SK-N-SH (cell line): Measurements from ENCODE around the gene PSAP. TPM values are rescaled to one million over a fixed set of nuclear protein-coding genes. Genes with fewer than 3 reads are reported as not detected.

Experiments used
- CTCF ChIA-PET: fragments of 300-600, 350-600 bp; formaldehyde crosslinking; extraction: SDS; loops from one replicate; lab custom pipeline; 2021; lab: Yijun Ruan, JAX
- POLR2A ChIA-PET: fragments of 350-600 bp; sonication (Branson Sonifier 250); formaldehyde crosslinking; extraction: SDS; loops from one replicate; lab custom pipeline; 2020; ENCODE audit warnings: antibody characterized with exemption, inconsistent platforms; lab: Yijun Ruan, JAX
- DNase-seq: peaks from one replicate; pipeline ENCODE4 v3.0.0; 2012
- H2AFZ ChIP-seq: fragments of 200-600 bp; sonication (generic); 2 replicates; pipeline ENCODE4 v1.8.1; 2016; ENCODE audit warnings: antibody characterized with exemption, mild to moderate bottlenecking, low read depth
- H3F3A ChIP-seq: fragments of 200-600 bp; sonication (generic); replicated peaks from 2 replicates; pipeline ENCODE3; 2016; ENCODE audit warnings: antibody characterized with exemption, mild to moderate bottlenecking; ENCODE audit not compliant: insufficient read depth
- H3K27ac ChIP-seq, 2 experiments: fragments of 200-500 bp in 1 of 2; fragments of 200-600 bp in 1 of 2; sonication (Bioruptor generic) in 1 of 2; sonication (generic), shearing (Covaris generic) in 1 of 2; 2 replicates each; pipeline versions ENCODE4 v1.5.1 to v1.6.1; 2014 to 2016; ENCODE audit warnings: low read depth in 2 of 2, inconsistent platforms in 1 of 2, low read length in 1 of 2, mild to moderate bottlenecking in 1 of 2, mixed read lengths in 1 of 2
- H3K27me3 ChIP-seq: fragments of 200-600 bp; sonication (generic), shearing (Covaris generic); 2 replicates; pipeline ENCODE4 v1.6.1; 2016; ENCODE audit warnings: mixed run types; ENCODE audit not compliant: insufficient read depth
- H3K36me3 ChIP-seq, 2 experiments: fragments of 200-500 bp in 1 of 2; fragments of 200-600 bp in 1 of 2; sonication (Bioruptor generic) in 1 of 2; sonication (generic) in 1 of 2; replicated peaks in 1 of 2; 2 replicates each; pipeline versions ENCODE3 to v1.5.1; 2014 to 2016; ENCODE audit warnings: low read length in 1 of 2, mild to moderate bottlenecking in 1 of 2; ENCODE audit not compliant: insufficient read depth in 2 of 2, control insufficient read depth in 1 of 2
- H3K4me1 ChIP-seq, 2 experiments: fragments of 200-500 bp in 1 of 2; fragments of 200-600 bp in 1 of 2; sonication (Bioruptor generic) in 1 of 2; sonication (generic), shearing (Covaris generic) in 1 of 2; 2 replicates each; pipeline versions ENCODE4 v1.5.1 to v1.6.1; 2014 to 2016; ENCODE audit warnings: low read depth in 1 of 2, low read length in 1 of 2, mixed run types in 1 of 2; ENCODE audit not compliant: insufficient read depth in 2 of 2, control insufficient read depth in 1 of 2
- H3K4me2 ChIP-seq: fragments of 200-600 bp; sonication (generic), shearing (Covaris generic); 2 replicates; pipeline ENCODE4 v1.6.1; 2017; ENCODE audit warnings: mixed run types
- H3K4me3 ChIP-seq, 2 experiments: fragments of 200-500 bp in 1 of 2; fragments of 200-600 bp in 1 of 2; sonication (Bioruptor generic) in 1 of 2; sonication (generic), shearing (Covaris generic) in 1 of 2; 2 replicates each; pipeline versions ENCODE4 v1.5.1 to v1.8.1; 2014 to 2016; ENCODE audit warnings: low read depth in 2 of 2, inconsistent platforms in 1 of 2, low read length in 1 of 2, mild to moderate bottlenecking in 1 of 2, mixed read lengths in 1 of 2, moderate library complexity in 1 of 2
- H3K79me2 ChIP-seq: fragments of 200-600 bp; sonication (generic); 2 replicates; pipeline ENCODE4 v1.8.1; 2017; ENCODE audit warnings: mild to moderate bottlenecking; ENCODE audit not compliant: insufficient read depth
- H3K9ac ChIP-seq: fragments of 200-600 bp; sonication (generic); 2 replicates; pipeline ENCODE4 v1.6.1; 2017; ENCODE audit warnings: mixed run types
- H3K9me2 ChIP-seq: fragments of 200-600 bp; sonication (generic); 2 replicates; pipeline ENCODE4 v1.6.1; 2017; ENCODE audit warnings: mixed run types
- H3K9me3 ChIP-seq: fragments of 200-600 bp; sonication (generic); 2 replicates; pipeline ENCODE4 v1.6.1; 2017; ENCODE audit warnings: mixed run types, mild to moderate bottlenecking, moderate library complexity
- H4K20me1 ChIP-seq: fragments of 200-600 bp; sonication (generic); 2 replicates; pipeline ENCODE4 v1.6.1; 2017; ENCODE audit warnings: mild to moderate bottlenecking, mixed run types; ENCODE audit not compliant: insufficient read depth
- CTCF ChIP-seq: fragments of 200-600 bp; sonication (generic); IDR thresholded peaks from 2 replicates; pipeline ENCODE4 v1.6.1; 2017; ENCODE audit warnings: antibody characterized with exemption, mild to moderate bottlenecking, moderate library complexity
- EP300 ChIP-seq, 2 experiments: IDR thresholded peaks; 2 replicates each; pipeline versions ENCODE4 v1.4.0 to v1.6.1; 2012; ENCODE audit warnings: borderline replicate concordance in 1 of 2, low read depth in 1 of 2, low read length in 1 of 2
- FOXM1 ChIP-seq: IDR thresholded peaks from 2 replicates; pipeline ENCODE4 v1.4.0; 2012; ENCODE audit warnings: low read depth, mild to moderate bottlenecking
- GATA2 ChIP-seq: sonication (generic); formaldehyde crosslinking; IDR thresholded peaks from 2 replicates; pipeline ENCODE4 v1.5.0; 2020; ENCODE audit warnings: mild to moderate bottlenecking, missing genetic modification reagents
- MEF2A ChIP-seq: IDR thresholded peaks from 2 replicates; pipeline ENCODE4 v1.4.0; 2012; ENCODE audit warnings: low read depth, borderline replicate concordance
- MXI1 ChIP-seq: IDR thresholded peaks from 2 replicates; pipeline ENCODE4 v1.6.1; 2012; ENCODE audit warnings: mild to moderate bottlenecking, low read depth, low read length, improper control_type of control experiment
- POLR2AphosphoS5 ChIP-seq: IDR thresholded peaks from 2 replicates; pipeline ENCODE4 v1.6.1; 2012; ENCODE audit warnings: low read depth, low read length
- RFX5 ChIP-seq: IDR thresholded peaks from 2 replicates; pipeline ENCODE4 v1.6.1; 2012; ENCODE audit warnings: mild to moderate bottlenecking, improper control_type of control experiment, low read length
- SIN3A ChIP-seq: IDR thresholded peaks from 2 replicates; pipeline ENCODE4 v1.6.1; 2012; ENCODE audit warnings: low read depth, mild to moderate bottlenecking, low read length, moderate library complexity, borderline replicate concordance
- YY1 ChIP-seq: IDR thresholded peaks from 2 replicates; pipeline ENCODE4 v1.4.0; 2012; ENCODE audit warnings: low read depth, mild to moderate bottlenecking
- WGBS: methylation state at CpG from one replicate; pipeline ENCODE4 v1.1.6; 2017; ENCODE audit warnings: low lambda C conversion rate; 5-methylcytosine and 5-hydroxymethylcytosine counted together
- polyA plus RNA-seq, 3 experiments: library from polyadenylated mRNA; depleted of rRNA; stranded (reverse); fragments of >200 nt; gene quantifications; 2 replicates each; pipeline ENCODE4 v1.2.3, GENCODE V29; 2012
- TF ChIP-seq, protein P1 (sequence below): IDR thresholded peaks from 2 replicates; pipeline ENCODE4 v1.4.0; 2012; ENCODE audit warnings: low read depth, borderline replicate concordance
- TF ChIP-seq, protein P2 (sequence below): IDR thresholded peaks from 2 replicates; pipeline ENCODE4 v1.4.0; 2012; ENCODE audit warnings: low read depth
- TF ChIP-seq, protein P3 (sequence below): fragments of 150-350 bp; IDR thresholded peaks from 2 replicates; pipeline ENCODE4 v1.6.1; 2017; ENCODE audit warnings: antibody characterized with exemption, low read length, low read depth, borderline replicate concordance

The PSAP gene
- polyA plus RNA-seq, 1 of the 3 experiments (the other 2 are of a cell fraction), result 1,647 TPM

GRCh38 chr10:71784679-71785272 is 66.3 kb downstream of the PSAP start (continued):
- TF ChIP-seq, protein P1, sequence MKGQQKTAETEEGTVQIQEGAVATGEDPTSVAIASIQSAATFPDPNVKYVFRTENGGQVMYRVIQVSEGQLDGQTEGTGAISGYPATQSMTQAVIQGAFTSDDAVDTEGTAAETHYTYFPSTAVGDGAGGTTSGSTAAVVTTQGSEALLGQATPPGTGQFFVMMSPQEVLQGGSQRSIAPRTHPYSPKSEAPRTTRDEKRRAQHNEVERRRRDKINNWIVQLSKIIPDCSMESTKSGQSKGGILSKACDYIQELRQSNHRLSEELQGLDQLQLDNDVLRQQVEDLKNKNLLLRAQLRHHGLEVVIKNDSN, result no peak
- TF ChIP-seq EP300 (IDR thresholded peaks at IDR 0.05; ENCODE audit: borderline replicate concordance in 1 of 2, low read depth in 1 of 2, low read length in 1 of 2), result no peak

- TF ChIP-seq, protein P1, result no peak
- TF ChIP-seq GATA2 (CRISPR knock-in tag) (no peak), CTCF (no peak), RFX5 (no peak), SIN3A (no peak), MXI1 (no peak), YY1 (no peak), MEF2A (no peak), FOXM1 (no peak), POLR2AphosphoS5 (no peak)
- TF ChIP-seq, protein P2, sequence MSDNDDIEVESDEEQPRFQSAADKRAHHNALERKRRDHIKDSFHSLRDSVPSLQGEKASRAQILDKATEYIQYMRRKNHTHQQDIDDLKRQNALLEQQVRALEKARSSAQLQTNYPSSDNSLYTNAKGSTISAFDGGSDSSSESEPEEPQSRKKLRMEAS, result no peak
- TF ChIP-seq, protein P3, sequence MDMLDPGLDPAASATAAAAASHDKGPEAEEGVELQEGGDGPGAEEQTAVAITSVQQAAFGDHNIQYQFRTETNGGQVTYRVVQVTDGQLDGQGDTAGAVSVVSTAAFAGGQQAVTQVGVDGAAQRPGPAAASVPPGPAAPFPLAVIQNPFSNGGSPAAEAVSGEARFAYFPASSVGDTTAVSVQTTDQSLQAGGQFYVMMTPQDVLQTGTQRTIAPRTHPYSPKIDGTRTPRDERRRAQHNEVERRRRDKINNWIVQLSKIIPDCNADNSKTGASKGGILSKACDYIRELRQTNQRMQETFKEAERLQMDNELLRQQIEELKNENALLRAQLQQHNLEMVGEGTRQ, result no peak
- H3K27ac ChIP-seq, result no peak overlapping the region
- H4K20me1 ChIP-seq, result no peaks in the 10 kb centered on the region
- no peak for DNase-seq
- no peaks in the 10 kb centered on the region for H3K9me3 ChIP-seq
- H3F3A ChIP-seq, result no peaks in the 10 kb centered on the region
- no peaks in the 10 kb centered on the region for H3K79me2 ChIP-seq
- CTCF ChIA-PET, result interaction anchor here (0.6 to 5.9 kb wide), 6 partner anchors 11 to 112 kb away, joined by 3 to 51 read pairs (median 3); partner anchors contain the start of gene VSIR
- no peak overlapping the region for H3K9ac ChIP-seq
- H3K27me3 ChIP-seq, result no peaks in the 10 kb centered on the region; the same call in 1 of the 2 replicates
- no peak overlapping the region for H2AFZ ChIP-seq
- POLR2A ChIA-PET, result no interaction called here
- H3K4me1 ChIP-seq, result no peaks in the 10 kb centered on the region
- WGBS, result 66% methylated on average over 2 of the region's 17 CpGs
- no peak overlapping the region for H3K4me3 ChIP-seq
- H3K9me2 ChIP-seq, result no peaks in the 10 kb centered on the region
- no peaks in the 10 kb centered on the region for H3K36me3 ChIP-seq
- no peak overlapping the region for H3K4me2 ChIP-seq
Measured at GRCh38 chr10:71783917-71784678, 67.0 kb downstream of the PSAP start.
